GM19395 (cell line): ENCODE data around the gene CCDC14.
A peak's percentile ranks its signal among the peaks of the same experiment; 100 is the strongest.
"Not testable (repeated sequence)": the region's sequence is repeated elsewhere in the genome, so short reads cannot be mapped to it uniquely, and the experiment has no call there.

Experiments used
- ATAC-seq: cut with Tn5 transposase; IDR thresholded peaks from one replicate; pipeline ENCODE4 v1.9.1; 2021; ENCODE audit warnings: mild to moderate bottlenecking, moderate library complexity; ENCODE audit not compliant: unreplicated experiment

The CCDC14 gene, protein sequence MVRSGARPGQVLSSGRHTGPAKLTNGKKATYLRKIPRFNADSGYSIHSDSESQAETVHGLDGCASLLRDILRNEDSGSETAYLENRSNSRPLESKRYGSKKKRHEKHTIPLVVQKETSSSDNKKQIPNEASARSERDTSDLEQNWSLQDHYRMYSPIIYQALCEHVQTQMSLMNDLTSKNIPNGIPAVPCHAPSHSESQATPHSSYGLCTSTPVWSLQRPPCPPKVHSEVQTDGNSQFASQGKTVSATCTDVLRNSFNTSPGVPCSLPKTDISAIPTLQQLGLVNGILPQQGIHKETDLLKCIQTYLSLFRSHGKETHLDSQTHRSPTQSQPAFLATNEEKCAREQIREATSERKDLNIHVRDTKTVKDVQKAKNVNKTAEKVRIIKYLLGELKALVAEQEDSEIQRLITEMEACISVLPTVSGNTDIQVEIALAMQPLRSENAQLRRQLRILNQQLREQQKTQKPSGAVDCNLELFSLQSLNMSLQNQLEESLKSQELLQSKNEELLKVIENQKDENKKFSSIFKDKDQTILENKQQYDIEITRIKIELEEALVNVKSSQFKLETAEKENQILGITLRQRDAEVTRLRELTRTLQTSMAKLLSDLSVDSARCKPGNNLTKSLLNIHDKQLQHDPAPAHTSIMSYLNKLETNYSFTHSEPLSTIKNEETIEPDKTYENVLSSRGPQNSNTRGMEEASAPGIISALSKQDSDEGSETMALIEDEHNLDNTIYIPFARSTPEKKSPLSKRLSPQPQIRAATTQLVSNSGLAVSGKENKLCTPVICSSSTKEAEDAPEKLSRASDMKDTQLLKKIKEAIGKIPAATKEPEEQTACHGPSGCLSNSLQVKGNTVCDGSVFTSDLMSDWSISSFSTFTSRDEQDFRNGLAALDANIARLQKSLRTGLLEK

DNA sequence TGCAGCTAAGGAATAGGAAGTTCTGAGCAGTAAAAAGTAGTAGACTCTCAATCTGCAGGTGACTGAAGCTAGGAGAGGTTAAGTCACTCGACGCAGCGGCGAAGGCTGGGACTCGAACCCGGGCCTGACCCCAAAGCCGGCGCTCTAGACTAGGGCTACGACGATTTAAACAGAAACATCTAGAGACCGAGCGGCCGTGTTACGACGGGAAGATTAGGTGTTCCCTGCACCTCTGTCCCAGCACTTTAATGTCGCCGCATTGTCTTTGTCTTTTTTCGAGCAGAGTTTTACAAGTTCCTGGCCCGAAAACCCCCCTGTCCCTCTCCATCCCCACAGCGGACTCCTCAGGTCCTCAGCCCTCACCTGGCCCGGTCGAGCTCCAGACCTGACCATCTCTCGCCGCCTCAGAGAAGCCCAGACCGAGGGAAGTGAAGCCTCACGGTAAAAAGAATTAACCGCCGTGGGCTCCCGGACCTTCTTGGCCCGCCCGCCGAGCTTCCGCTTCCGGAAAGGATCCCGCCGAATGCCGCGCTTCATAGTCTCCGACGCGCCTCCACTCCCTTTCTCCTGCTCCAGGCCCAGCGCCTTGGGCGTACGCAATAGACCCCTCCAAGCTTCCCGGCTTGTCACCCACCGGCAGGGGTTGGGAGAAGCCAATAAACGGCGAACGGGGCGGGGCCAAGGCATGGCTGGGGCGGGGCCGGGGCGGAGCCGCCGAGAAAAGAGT lies at the start of gene CCDC14:
Gene CCDC14, minus strand, starts transcription at position 449 of the 727 bp plus-strand sequence. Its CDS starts 56 bp downstream, at position 393.
- ATAC-seq = peak; percentile 91

DNA sequence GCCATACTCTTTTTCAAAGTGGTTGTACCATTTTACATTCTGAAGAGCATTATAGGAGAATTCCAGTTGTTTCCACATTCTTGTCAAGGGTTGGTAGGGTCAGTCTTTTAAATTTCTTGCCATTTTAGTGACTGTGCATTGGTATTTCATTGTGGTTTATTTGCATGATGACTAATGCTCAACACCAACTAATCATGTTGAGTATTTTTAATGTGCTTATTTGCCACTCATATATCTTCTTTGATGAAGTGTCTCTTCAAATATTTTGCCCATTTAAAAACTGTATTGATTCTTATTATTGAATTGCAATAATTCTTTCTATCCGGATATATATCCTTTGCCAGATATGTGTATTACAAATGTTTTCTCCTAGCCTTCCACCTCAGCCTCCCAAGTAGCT lies 47.3 kb upstream of the CCDC14 start:
- not testable (repeated sequence) for ATAC-seq

DNA sequence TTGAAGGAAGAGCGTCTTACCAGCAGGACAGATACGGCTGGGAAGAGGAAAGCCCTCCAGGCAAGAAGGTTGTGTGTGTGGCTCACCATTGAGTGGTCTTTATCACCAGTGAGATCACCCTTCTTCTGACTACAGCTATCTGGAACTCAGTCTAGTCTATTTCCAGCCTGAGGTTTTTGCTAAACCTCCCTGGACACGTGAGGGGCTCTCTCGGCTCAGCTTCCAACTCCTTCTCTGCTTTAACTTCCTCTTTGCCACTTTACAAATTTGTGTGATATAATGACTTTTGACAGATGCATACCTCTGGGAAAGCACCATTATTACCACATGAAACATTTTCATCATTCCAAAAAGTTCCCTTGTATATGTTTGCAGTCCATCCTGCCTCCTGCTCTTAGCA lies 46.2 kb upstream of the CCDC14 start:
- no peak for ATAC-seq

DNA sequence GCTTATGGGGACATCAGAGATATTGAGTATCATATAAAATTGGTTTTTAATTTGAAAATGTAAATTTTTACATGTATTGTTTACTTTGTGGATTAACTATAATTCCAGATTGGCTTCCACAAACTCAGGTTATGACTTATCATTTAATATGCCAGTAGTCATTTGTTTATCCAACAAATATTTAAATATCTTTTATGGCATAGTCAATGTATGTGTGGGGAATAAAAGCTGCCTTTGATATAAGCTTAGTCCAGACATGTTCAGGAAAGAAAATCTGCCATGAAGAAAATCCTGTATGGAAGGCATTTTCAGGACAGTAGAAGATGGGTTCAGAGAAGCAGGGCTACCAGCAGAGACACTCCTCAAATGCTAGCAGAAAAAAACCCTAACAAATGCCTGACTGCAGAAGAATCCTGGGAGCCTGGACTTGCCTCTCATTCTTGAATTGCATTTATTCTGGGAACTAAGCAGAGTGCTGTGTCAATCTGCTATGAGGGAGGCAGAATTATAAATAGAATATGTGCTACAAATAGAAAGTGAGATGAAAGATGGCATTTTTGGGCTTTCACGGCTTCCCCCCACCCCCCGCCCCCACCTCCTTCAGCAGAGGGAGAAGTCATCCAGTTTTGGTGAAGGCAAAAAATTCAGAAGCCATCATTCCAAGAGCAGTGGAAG lies 41.5 kb upstream of the CCDC14 start:
- ATAC-seq = not testable (repeated sequence)

DNA sequence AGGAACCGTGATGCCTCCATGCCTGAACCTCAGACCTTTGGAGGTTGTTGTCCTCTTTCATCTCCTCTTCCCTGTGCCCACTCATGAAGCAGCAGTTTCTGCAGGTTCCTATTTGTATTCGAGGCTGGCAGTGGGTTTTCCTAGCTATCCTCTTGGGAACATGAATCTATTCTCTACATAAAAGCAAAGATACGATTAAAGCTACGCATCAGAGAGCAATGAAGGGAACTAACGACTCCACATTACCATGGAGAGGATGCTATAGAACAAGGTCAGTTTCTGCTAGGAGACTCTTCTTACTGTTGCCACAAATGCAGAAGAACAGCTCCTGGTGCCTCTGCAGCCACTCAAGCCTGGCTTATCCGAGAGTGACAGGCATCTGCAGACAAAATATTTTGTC lies 40.3 kb upstream of the CCDC14 start:
- not testable (repeated sequence) for ATAC-seq

DNA sequence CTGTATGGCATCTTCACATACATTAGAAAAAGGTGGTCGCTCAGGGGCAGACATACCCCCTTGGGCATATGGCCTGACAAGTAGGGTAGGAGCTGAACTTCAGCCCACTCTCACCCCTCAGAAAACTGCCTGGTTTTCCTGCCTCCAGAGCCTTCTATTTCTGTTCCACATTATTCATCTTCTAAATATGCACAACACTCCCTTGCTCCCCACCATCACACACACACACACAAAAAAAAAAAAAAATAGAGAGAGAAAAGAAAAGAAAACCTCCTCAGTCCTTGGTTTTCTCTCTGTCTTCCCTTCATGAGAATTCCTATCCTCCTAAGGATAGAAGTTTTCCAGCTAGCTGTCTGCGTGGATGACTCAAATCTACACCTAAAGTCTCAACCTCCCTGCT lies 36.5 kb upstream of the CCDC14 start:
- no peak for ATAC-seq

DNA sequence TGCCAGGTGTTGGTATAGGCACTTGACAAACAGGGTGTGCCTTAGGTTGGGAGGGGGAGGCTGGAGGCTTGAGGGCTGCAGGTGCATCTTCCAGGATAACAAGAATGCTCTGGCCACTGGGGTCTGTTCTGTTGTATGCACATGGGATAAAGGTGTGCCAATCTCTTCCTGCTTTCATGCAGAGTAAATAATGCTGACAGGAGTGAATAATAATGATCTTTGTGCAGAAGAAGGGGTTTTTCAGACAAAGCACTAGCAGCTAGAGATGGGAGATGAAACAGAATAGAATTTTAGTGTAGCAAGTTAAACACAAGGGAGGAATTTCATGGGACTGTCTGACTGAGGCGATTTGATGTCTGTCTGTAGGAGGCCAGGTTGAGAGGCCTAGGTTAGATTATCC lies 32.8 kb upstream of the CCDC14 start:
- ATAC-seq = no peak

DNA sequence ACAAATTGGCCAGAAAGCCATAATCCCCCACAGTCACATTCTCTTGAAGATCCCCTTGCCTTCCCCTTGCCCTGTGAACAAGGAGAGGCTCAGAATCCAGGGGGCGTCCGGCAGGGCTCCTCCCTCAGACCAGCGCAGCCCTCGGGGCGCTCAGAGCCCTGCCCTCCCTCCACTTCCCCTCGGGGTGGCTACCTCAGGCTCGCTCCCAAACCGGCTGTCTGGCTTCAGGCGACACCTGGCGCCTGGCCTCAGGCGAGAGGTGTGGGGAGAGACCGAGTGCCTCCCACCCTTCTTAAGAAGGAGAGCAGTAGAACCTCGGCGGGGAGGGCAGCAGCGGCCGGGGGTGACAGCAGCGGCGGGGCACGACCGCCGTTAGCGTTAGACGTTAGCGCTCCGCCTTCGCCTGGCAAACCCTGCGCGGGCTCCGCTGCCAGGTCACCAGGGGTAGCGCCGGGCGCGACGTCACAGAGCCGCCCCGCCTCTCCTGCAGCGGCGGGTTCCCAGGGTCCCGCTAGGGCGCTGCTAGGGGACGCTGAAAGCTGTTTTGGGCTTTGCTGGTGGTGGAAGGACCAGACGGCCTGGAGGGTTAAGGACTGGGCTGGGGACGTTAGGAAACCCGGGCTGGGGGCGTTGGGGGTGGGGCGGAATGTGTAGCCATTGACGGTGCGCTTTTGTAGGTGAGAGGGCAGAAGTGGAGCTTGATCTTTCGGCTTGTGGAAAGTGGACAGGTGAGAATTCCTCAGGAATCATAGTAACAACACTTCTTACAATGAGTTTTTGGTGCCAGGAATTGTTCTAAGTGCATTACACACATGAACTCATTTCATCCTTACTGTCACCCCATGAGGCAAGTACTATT lies 30.9 kb upstream of the CCDC14 start, which contains the start of gene ROPN1:
Gene ROPN1, minus strand, starts transcription at position 395 of the 859 bp plus-strand sequence. CDS start 11,643 bp downstream, outside the sequence.
- not testable (repeated sequence) for ATAC-seq

DNA sequence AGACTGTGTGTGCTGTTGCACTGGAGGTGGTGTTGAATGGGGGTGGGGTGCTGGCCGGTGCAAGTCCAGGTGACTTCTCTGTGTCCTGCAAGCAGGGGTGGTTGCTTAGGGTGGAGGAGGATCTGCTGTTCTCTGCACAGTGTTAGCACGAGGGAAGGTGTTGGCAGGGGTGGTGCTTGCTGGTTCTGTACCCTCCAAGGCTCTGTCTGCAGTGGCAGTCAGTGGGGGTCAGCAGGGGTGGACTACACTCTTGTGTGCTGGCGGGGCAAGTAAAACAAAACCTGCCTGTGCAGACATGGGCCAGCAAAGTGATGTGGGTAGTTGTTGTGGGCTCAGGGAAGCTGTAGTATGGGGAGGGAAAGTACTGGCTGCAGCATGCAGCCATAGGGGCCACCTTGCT lies 25.4 kb upstream of the CCDC14 start:
- no peak for ATAC-seq

DNA sequence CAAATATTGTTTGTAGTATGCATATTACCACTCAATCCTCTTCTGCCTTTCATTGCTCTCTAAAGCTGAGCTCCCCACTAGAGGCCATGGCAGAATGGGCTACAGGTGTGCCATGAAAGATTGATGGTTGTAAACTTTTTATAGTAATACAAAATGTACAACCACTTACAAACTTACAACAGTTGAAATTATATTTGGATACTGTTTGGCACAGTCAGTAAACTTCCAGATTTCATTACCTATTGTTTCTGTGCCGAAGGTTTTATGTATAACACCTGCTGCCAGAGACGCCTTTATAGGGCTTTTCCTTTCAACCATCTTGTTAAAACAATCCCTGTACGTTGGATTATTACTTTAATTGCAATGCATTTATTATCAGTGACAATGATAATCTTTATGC lies 23.9 kb upstream of the CCDC14 start:
- ATAC-seq = no peak

DNA sequence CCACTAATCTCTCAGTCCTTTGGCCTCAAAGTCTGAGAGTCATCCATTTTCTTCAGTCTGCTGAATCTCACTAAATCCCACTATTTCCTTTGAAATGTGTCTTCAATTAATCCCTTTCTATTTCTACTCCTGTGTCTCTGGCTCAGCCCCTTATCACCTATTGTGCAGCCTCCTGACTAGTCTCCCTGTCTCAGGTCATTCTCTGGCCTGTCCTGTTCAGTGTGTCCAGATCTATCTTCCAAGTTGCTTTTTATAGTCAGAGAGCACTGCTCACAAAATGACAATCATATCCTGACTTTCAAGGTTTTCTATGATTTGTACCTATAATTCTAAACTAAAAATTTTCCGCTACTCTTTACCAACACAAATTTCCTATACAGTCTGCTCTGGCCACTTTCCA lies 23.3 kb upstream of the CCDC14 start:
- no peak for ATAC-seq

DNA sequence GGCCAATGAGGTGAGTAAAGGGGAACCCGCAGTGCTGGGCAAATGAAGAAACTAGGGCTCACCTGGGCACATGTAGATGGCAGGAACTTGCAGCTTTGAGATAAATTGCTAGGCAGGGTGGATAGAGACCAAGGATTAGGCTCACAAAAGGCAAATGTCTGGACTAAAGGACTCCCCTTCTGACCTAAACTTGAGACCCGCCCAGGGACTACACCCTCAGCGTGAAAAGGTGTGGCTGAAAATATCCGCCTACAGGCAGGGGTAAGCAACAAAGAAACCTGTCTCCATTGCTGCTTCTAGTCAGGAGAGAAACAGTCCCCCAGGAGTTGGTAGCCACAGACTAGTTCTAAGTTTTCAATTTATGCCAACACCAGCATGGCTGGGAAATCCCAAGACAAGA lies 20.3 kb upstream of the CCDC14 start:
- not testable (repeated sequence) for ATAC-seq

DNA sequence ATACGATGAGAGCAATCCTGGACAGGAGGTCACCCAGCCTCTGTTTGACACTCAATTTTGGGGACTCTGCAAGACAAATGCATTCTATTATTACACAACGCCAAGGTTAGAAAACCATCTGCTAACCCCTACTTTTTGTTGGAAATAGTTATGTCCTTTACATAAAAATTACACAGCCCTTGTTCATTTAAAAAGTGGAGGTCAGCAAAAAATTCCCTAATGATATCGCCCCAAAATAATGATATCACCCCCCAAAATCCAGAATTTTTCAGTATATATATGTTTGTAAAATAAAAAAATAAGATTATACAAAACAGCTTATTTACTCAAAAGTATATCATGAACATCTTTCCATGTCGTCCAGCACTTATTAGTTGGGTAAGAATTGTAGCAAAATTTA lies 19.5 kb upstream of the CCDC14 start:
- no peak for ATAC-seq

DNA sequence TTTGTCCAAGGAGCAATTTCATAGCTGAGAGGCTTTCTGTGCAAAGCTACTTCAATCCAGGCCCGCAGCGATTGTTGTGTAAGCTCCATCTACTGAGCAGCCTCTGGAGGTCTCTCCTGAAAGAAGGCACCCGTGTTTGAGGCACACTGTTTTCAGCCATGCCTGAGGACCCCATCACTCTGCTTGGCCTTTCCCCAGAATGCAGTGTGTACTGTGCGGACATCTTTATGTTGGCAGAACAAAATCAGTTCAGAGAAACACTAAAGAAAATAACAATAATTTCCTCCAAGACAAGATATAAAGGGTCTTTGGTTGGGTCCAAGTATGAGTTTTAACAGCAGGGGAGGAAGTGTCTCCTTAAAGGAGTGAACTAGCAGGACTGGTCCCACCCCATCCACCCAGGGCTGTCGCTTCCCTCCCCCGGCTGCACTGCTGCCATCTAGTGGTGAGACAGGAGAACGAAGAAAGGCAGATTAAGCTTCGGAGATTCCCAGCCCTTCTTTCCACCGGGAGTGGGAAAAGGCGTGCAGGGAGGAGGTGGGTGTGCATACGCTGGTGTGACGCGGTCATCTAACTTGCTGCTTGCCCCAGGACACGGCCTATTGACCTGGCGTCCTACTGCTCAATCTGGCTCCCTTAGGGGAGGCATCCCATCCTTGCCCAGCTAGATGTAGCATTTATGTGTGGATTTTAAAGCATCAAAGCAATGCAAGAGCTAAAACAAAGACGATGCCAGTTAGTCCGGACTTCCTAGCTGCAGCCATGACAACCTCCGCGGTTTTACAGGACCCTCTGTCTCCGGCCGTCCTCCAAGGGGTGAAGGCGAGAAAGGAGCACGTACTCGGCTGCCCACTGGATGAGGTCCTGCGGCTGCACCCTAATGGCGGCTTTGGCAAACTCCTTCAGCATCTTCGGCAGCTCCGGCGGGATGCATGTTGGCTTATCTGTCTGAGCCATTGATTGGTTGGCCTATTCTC lies 18.8 kb upstream of the CCDC14 start:
- not testable (repeated sequence) for ATAC-seq

DNA sequence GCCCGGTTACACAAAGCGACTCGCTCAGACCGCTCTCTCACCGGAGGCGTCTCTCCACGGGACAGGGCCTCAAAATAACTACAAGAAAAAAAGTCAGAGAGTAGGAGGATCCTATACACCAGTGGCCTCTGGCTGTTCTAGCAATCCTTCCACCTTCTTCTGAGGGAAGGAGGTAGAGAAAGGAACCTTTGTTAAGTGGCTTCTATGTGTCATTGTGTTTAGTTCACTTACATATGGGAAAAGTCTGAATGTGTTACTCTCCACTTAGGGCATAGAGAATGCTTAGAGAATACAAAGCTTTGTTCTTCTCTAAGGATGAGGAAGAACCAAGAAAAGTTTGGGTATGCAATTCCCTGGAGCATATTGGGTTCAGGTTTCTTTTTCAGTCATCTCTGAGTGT lies 15.9 kb upstream of the CCDC14 start:
- not testable (repeated sequence) for ATAC-seq

DNA sequence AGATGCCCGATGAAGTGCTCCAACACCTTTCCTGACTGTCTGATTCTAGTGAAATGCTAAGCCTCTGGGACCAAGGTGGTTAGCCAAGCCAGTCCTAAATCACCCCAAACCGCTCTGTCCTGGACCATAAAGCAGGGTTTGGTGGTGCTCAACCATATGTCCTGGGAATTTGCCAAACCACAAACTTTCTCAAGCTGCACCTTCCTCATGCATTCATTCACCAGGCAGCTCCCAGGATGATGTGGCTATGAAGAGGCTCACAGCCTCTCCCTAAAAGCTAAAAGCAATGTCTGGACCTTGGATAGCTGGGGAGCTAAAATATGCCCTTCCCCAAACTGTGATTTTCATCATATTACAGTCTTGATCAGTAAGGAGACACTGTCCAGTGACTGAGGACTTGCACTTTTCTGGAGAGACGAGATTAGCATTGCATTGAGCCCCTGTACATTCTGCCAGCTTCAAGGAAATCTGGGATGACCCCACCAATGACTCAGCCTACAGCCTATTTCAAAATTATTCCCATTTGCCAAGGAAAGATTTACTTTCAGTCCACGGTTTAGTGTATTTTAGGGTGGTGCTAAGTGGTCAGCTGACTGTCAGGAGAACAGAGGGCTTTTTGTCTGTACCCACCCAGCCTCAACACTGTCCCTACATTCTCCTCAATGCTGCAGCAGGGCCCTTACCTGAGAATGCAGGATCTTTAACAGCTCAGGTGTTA lies 15.3 kb upstream of the CCDC14 start:
- ATAC-seq = not testable (repeated sequence)

DNA sequence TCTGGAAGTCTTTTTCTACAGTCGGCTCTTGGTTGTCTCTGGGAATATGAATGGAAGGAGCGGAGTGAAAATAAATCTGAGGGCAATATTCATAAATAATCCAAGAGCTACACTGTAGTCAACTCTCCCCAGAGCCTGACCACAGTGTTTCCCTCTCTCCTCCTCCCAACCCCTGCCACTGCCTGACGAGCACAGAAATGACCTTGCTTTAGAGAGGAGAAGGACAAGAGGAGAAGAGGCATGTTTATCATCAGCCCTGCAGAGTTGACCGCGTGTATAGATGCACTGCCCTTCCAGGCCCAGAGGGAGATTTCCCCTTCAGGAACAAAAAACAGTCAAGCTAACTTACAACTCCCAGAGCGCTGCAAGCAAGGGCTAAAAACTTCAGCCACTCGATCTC lies 14.0 kb upstream of the CCDC14 start:
- ATAC-seq = not testable (repeated sequence)

DNA sequence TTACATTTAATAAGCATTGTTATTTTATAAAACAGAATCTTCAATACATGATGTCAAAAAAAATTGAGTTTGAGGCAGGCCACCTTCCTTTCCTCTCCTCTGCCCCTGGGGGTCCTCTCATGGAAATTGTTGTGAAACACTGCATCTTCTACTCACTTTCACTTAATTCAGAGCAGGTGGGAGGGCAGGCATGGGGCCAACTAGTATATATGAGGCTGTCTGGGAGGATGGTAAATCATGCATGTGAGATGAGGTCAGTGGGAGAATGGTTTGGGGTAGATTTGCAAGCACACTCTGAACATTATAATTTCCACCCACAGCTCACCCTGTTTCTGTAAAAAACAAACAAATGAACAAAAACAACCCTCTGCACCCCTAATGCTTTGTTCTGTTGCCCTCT lies 10.4 kb upstream of the CCDC14 start:
- ATAC-seq = no peak
